ENCODE data around the gene NUDCD2. TPM values are rescaled to one million over a fixed set of nuclear protein-coding genes. Genes with fewer than 3 reads are reported as not detected.
"Not testable (repeated sequence)": the region's sequence is repeated elsewhere in the genome, so short reads cannot be mapped to it uniquely, and the experiment has no call there.

The NUDCD2 gene
- total and polyA plus RNA-seq, 9 of the 15 experiments (the other 6 are each of a cell fraction or from before 2014, with no cell fraction given): 14.6 to 76.9 (median 32.5) TPM

GRCh38 chr5:163456029-163456589 lies 3.8 kb downstream of the NUDCD2 start (continued):
- TF ChIP-seq PTTG1 (tag; IDR thresholded peaks at IDR 0.05; ENCODE audit: low read depth) (no peak), NFE2 (IDR thresholded peaks at IDR 0.05; ENCODE audit: low read depth) (0 out of 2 replicates have a peak, but pooled peaks have one; percentile 6), NFYB (IDR thresholded peaks at IDR 0.05; ENCODE audit: extremely low read depth, insufficient read length) (no peak)

- TF ChIP-seq CHAMP1 (IDR thresholded peaks at IDR 0.05) (0 out of 2 replicates have a peak, but pooled peaks have one; percentile 72), ZBTB33 (CRISPR knock-in tag; IDR thresholded peaks at IDR 0.05) (peak; percentile 84), MYBL2 (IDR thresholded peaks at IDR 0.05; ENCODE audit: low read depth) (0 out of 2 replicates have a peak, but pooled peaks have one; percentile 43)
- H3K4me1 ChIP-seq (replicated peaks in 1 of 2; ENCODE audit: control insufficient read depth in 2 of 2, insufficient read depth in 2 of 2, low read length in 2 of 2); FAIRE-seq; ATAC-seq; H3K4me2 ChIP-seq (ENCODE audit: insufficient read depth, low read length); in situ Hi-C loops (cut with MboI); intact Hi-C loops (cut with micrococcal nuclease); DNase-seq (ENCODE audit: extremely low read depth in 1 of 4, low spot score in 3 of 4); H3K9me3 ChIP-seq (replicated peaks; ENCODE audit: control insufficient read depth, insufficient read depth, low read depth, low read length); CTCF ChIA-PET (ENCODE audit: low intra/inter-chr PET ratio); H3K27ac ChIP-seq (ENCODE audit: extremely low read depth, low read depth, low read length); H3K9me1 ChIP-seq (ENCODE audit: control insufficient read depth, insufficient read depth, low read length); H3K4me3 ChIP-seq; BruUV-seq (replicated peaks); H3K9ac ChIP-seq (ENCODE audit: insufficient read depth in 1 of 2, low read depth in 2 of 2, low read length in 2 of 2); H4K20me1 ChIP-seq (replicated peaks; ENCODE audit: control insufficient read depth, insufficient read depth, low read length); H2AFZ ChIP-seq (ENCODE audit: low read depth, low read length); H3K27me3 ChIP-seq (ENCODE audit: control insufficient read depth in 2 of 2, insufficient read depth in 2 of 2, low read length in 2 of 2); TF ChIP-seq MYBL2 (CRISPR knock-in tag; IDR thresholded peaks at IDR 0.05; ENCODE audit: borderline replicate concordance): not testable (repeated sequence)
- peaks cover 49% of the 10 kb centered on the region for H3K36me3 ChIP-seq (ENCODE audit: control insufficient read depth, insufficient read depth, low read length)
- H3K79me2 ChIP-seq (ENCODE audit: control insufficient read depth, insufficient read depth, low read length): peaks cover 53% of the 10 kb centered on the region
- WGBS (ENCODE audit: insufficient coverage, low coverage, missing lambda C conversion rate): 93% methylated on average over 11 of the region's 17 CpGs
- POLR2A ChIA-PET: interaction anchor here (1.0 to 1.9 kb wide), 2 partner anchors 10 to 17 kb away, joined by 4 to 8 read pairs; no protein-coding TSS in a partner anchor
Observed at GRCh38 chr5:163455406-163455805, 4.5 kb downstream of the NUDCD2 start.

All from K562 (cell line).